ENCODE results near the gene DCLK3. TPM values are rescaled to one million over a fixed set of nuclear protein-coding genes. Genes with fewer than 3 reads are reported as not detected.

Gene DCLK3
- total RNA-seq, 4 donors from 2014 or later: 0.10 to 0.55 (median 0.47) TPM

DNA sequence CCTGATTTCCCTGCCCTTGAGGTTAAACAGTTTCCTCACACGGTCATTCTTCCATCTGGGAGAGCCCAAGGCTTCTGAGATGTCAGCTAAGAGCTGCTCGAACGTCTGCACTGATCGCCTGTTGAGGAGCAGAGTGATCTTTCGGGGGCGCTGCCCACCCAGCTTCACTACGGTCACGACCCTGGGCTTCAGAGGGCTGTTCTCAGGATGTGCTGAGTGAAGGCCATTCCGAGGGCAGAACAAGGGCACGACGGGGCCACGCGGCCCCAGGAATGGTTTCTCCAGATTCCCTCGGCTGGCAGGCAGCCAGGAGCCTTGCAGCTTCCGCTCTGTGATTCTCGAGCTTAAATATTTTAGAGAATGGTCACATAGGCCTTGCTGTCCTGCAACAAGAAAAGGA is 25.7 kb downstream of the DCLK3 start:
- no peak overlapping the region for H3K4me3 ChIP-seq
- in situ Hi-C loops (cut with MboI; ENCODE audit: low sequenced_read_pairs in 4 of 4) (loop anchor here in 1 of 4 donors (10.0 to 25.0 kb wide), 3 partner anchors 126 to 474 kb away; no protein-coding TSS in a partner anchor), intact Hi-C loops (cut with DNase I; ENCODE audit: low total_unique reads) (no loop called here)
- peaks cover 0 to 8% of the 10 kb centered on the region in 2 donors for H3K4me1 ChIP-seq
- no peak for TF ChIP-seq POLR2A (IDR thresholded peaks at IDR 0.05)
- TF ChIP-seq, protein P1, sequence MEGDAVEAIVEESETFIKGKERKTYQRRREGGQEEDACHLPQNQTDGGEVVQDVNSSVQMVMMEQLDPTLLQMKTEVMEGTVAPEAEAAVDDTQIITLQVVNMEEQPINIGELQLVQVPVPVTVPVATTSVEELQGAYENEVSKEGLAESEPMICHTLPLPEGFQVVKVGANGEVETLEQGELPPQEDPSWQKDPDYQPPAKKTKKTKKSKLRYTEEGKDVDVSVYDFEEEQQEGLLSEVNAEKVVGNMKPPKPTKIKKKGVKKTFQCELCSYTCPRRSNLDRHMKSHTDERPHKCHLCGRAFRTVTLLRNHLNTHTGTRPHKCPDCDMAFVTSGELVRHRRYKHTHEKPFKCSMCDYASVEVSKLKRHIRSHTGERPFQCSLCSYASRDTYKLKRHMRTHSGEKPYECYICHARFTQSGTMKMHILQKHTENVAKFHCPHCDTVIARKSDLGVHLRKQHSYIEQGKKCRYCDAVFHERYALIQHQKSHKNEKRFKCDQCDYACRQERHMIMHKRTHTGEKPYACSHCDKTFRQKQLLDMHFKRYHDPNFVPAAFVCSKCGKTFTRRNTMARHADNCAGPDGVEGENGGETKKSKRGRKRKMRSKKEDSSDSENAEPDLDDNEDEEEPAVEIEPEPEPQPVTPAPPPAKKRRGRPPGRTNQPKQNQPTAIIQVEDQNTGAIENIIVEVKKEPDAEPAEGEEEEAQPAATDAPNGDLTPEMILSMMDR (IDR thresholded peaks at IDR 0.05 in 4 of 5, conservative IDR thresholded peaks at IDR 0.05 in 1 of 5): no peak
- no peaks in the 10 kb centered on the region for H3K9me3 ChIP-seq
- H3K27ac ChIP-seq: peak overlapping the region in 2 of 4 donors; percentile 22 to 33
- ATAC-seq (no peak), DNase-seq (peak in 1 of 2 donors; percentile 19)
- H3K36me3 ChIP-seq: no peaks in the 10 kb centered on the region
- no peaks in the 10 kb centered on the region for H3K27me3 ChIP-seq

DNA sequence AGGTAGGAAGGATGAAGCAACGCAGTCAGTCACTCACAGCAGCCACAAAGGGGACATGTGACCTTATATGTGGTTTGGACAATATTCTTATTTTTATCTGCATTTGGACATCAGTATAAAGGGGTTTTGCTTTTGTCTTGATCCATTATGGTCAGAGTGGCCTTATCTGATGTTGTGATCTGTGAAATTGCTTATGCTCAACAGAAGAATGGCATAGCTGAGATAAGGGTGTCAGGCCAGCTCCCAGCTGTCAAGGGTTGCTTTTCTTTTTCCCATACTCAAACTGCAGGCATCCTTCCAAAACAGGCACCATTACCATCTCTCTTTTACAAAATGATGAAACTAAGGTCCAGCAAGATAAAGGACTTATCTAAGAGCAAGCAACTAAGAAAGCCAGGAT is 28.1 kb downstream of the DCLK3 start:
- intact Hi-C loops (cut with DNase I; ENCODE audit: low total_unique reads): no loop called here

DNA sequence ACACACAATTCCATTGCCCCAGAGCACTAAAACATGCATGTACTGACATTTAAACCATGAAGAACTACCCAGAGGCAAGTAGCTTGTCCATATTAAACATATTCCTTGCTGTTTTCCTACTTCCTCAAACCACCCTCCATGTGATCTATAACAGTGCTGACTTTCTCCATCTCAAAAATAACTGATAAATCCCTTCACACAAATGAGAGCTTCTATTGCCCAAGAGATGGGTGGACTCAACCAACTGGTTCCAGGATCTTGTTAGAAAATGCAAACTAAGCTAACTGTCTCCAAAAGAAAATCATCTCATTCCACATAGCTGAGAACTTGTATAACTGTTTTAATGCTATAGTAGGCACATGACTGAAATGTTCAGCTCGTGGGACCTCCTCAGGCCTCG is 29.6 kb downstream of the DCLK3 start:
- no peak overlapping the region for H3K27ac ChIP-seq
- no peaks in the 10 kb centered on the region for H3K9me3 ChIP-seq
- H3K27me3 ChIP-seq: no peaks in the 10 kb centered on the region
- ATAC-seq: no peak
- in situ Hi-C loops (cut with MboI; ENCODE audit: low sequenced_read_pairs in 4 of 4) (loop anchor here in 3 of 4 donors (5.0 to 25.0 kb wide), 4 partner anchors 130 to 478 kb away; no protein-coding TSS in a partner anchor), intact Hi-C loops (cut with DNase I; ENCODE audit: low total_unique reads) (no loop called here)
- TF ChIP-seq POLR2A (IDR thresholded peaks at IDR 0.05): no peak
- TF ChIP-seq, protein P1 (IDR thresholded peaks at IDR 0.05 in 4 of 5, conservative IDR thresholded peaks at IDR 0.05 in 1 of 5): no peak
- no peak for DNase-seq
- no peak overlapping the region for H3K4me3 ChIP-seq
- peaks cover 7 to 15% of the 10 kb centered on the region in 2 donors for H3K4me1 ChIP-seq
- H3K36me3 ChIP-seq: no peaks in the 10 kb centered on the region

More for the DNA sequence above, 28.1 kb downstream of the DCLK3 start:
- no peaks in the 10 kb centered on the region for H3K27me3 ChIP-seq
- peaks cover 7 to 15% of the 10 kb centered on the region in 2 donors for H3K4me1 ChIP-seq
- DNase-seq (no peak), ATAC-seq (no peak)
- TF ChIP-seq, protein P1 (IDR thresholded peaks at IDR 0.05 in 4 of 5, conservative IDR thresholded peaks at IDR 0.05 in 1 of 5): no peak
- TF ChIP-seq POLR2A (IDR thresholded peaks at IDR 0.05): no peak
- no peak overlapping the region for H3K27ac ChIP-seq
- no peak overlapping the region for H3K4me3 ChIP-seq
- no peaks in the 10 kb centered on the region for H3K36me3 ChIP-seq
- in situ Hi-C loops (cut with MboI; ENCODE audit: low sequenced_read_pairs in 4 of 4): loop anchor here in 1 of 4 donors (10.0 to 25.0 kb wide), 3 partner anchors 128 to 476 kb away; no protein-coding TSS in a partner anchor
- H3K9me3 ChIP-seq: no peaks in the 10 kb centered on the region

- Histone ChIP-seq H3K4me3 (no peak overlapping the region), H3K27me3 (no peaks in the 10 kb centered on the region), H3K9me3 (no peaks in the 10 kb centered on the region), H3K27ac (peak overlapping the region in 2 of 4 donors; percentile 18 to 21), H3K36me3 (no peaks in the 10 kb centered on the region), H3K4me1 (peaks cover 7 to 9% of the 10 kb centered on the region in 2 donors)
- in situ Hi-C loops (cut with MboI; ENCODE audit: low sequenced_read_pairs in 4 of 4) (loop anchor here in 3 of 4 donors (5.0 to 25.0 kb wide), 4 partner anchors 131 to 479 kb away; no protein-coding TSS in a partner anchor), intact Hi-C loops (cut with DNase I; ENCODE audit: low total_unique reads) (no loop called here)
- TF ChIP-seq POLR2A (IDR thresholded peaks at IDR 0.05): no peak
- TF ChIP-seq, protein P1 (IDR thresholded peaks at IDR 0.05 in 4 of 5, conservative IDR thresholded peaks at IDR 0.05 in 1 of 5): no peak
- ATAC-seq: no peak
- DNase-seq: no peak
Observed at GRCh38 chr3:36733723-36734122, 30.6 kb downstream of the DCLK3 start.
